Smooth muscle cell (in vitro differentiated cells): ENCODE results near the gene PSMD13. TPM values are rescaled to one million over a fixed set of nuclear protein-coding genes. Genes with fewer than 3 reads are reported as not detected.
"Not testable (repeated sequence)": the region's sequence is repeated elsewhere in the genome, so short reads cannot be mapped to it uniquely, and the experiment has no call there.

Experiments used
- DNase-seq: peaks from one replicate; lab custom pipeline; 2025; ENCODE audit not compliant: unreplicated experiment; lab: John Stamatoyannopoulos, UW
- H2AFZ ChIP-seq: fragments of 200-600 bp; sonication (generic); 2 replicates; pipeline ENCODE4 v1.6.0; 2016; ENCODE audit warnings: antibody characterized with exemption, low read depth, mild to moderate bottlenecking
- H3F3A ChIP-seq: fragments of 200-600 bp; sonication (generic); 2 replicates; pipeline ENCODE4 v1.6.0; 2017; ENCODE audit warnings: antibody characterized with exemption, low read depth
- H3K27ac ChIP-seq: fragments of 200-600 bp; sonication (generic); 2 replicates; pipeline ENCODE4 v1.5.1; 2016; ENCODE audit warnings: low read depth, mild to moderate bottlenecking
- H3K27me3 ChIP-seq: fragments of 200-600 bp; sonication (generic); 2 replicates; pipeline ENCODE4 v1.6.1; 2016; ENCODE audit warnings: low read depth, mild to moderate bottlenecking
- H3K36me3 ChIP-seq: fragments of 200-600 bp; sonication (generic); 2 replicates; pipeline ENCODE4 v1.5.1; 2016; ENCODE audit warnings: low read depth
- H3K4me1 ChIP-seq: fragments of 200-600 bp; sonication (generic); 2 replicates; pipeline ENCODE4 v1.5.1; 2016; ENCODE audit warnings: low read depth
- H3K4me2 ChIP-seq: fragments of 200-600 bp; sonication (generic); 2 replicates; pipeline ENCODE4 v1.6.0; 2016; ENCODE audit warnings: mild to moderate bottlenecking
- H3K4me3 ChIP-seq: fragments of 200-600 bp; sonication (generic); 2 replicates; pipeline ENCODE4 v1.5.1; 2016; ENCODE audit warnings: mild to moderate bottlenecking
- H3K79me2 ChIP-seq: fragments of 200-600 bp; sonication (generic); 2 replicates; pipeline ENCODE4 v1.6.0; 2016; ENCODE audit warnings: low read depth, mild to moderate bottlenecking
- H3K9ac ChIP-seq: fragments of 200-600 bp; sonication (generic); 2 replicates; pipeline ENCODE4 v1.6.0; 2016; ENCODE audit warnings: low read depth
- H3K9me3 ChIP-seq: fragments of 200-600 bp; sonication (generic); replicated peaks from 2 replicates; pipeline ENCODE4 v1.5.1; 2016; ENCODE audit warnings: low read depth
- H4K20me1 ChIP-seq: fragments of 200-600 bp; sonication (generic); 2 replicates; pipeline ENCODE4 v1.6.0; 2016; ENCODE audit warnings: low read depth
- CTCF ChIP-seq: fragments of 200-600 bp; sonication (generic); IDR thresholded peaks from 2 replicates; pipeline ENCODE4 v1.5.1; 2017; ENCODE audit warnings: borderline replicate concordance, mild to moderate bottlenecking, antibody characterized with exemption; ENCODE audit not compliant: insufficient read depth, poor library complexity, severe bottlenecking
- WGBS: methylation state at CpG from one replicate; pipeline ENCODE4 v1.1.7; 2016; ENCODE audit warnings: low lambda C conversion rate; 5-methylcytosine and 5-hydroxymethylcytosine counted together
- polyA plus RNA-seq: library from polyadenylated mRNA; unstranded; fragments of >200 nt; fragmentation: Nextera tagmentation; extraction: Ambion mirVana; gene quantifications from 2 replicates; pipeline ENCODE4 v1.2.1, GENCODE V29; 2016
- total RNA-seq: library from RNA; depleted of rRNA; stranded (reverse); fragments of >200 nt; gene quantifications from 2 replicates; pipeline ENCODE4 v1.2.3, GENCODE V29; 2014

Gene PSMD13
- total and polyA plus RNA-seq, 2 experiments from 2014 or later = 77.4 to 200 TPM

- Histone ChIP-seq H3K27me3 (no peaks in the 10 kb centered on the region), H3K9me3 (no peaks in the 10 kb centered on the region), H2AFZ (no peak overlapping the region), H3K9ac (no peak overlapping the region), H3F3A (no peaks in the 10 kb centered on the region), H4K20me1 (no peaks in the 10 kb centered on the region), H3K4me2 (no peak overlapping the region), H3K36me3 (no peaks in the 10 kb centered on the region), H3K4me1 (no peaks in the 10 kb centered on the region), H3K27ac (no peak overlapping the region), H3K79me2 (no peaks in the 10 kb centered on the region), H3K4me3 (no peak overlapping the region)
- WGBS = 92% methylated on average over 4 of the region's 4 CpGs
- no peak for TF ChIP-seq CTCF
- DNase-seq = no peak
These were observed 24.8 kb downstream of the PSMD13 start for GRCh38 chr11:261624-262023.

GRCh38 chr11:266676-267439 is 30.1 kb downstream of the PSMD13 start:
- no peak for DNase-seq
- Histone ChIP-seq H3K27me3 (no peaks in the 10 kb centered on the region), H3K9me3 (no peaks in the 10 kb centered on the region), H4K20me1 (no peaks in the 10 kb centered on the region), H3K4me3 (no peak overlapping the region), H3K9ac (no peak overlapping the region), H3K27ac (no peak overlapping the region), H3K36me3 (no peaks in the 10 kb centered on the region), H3K4me1 (no peaks in the 10 kb centered on the region), H2AFZ (no peak overlapping the region), H3F3A (no peaks in the 10 kb centered on the region), H3K79me2 (no peaks in the 10 kb centered on the region), H3K4me2 (no peak overlapping the region)
- TF ChIP-seq CTCF = no peak
- WGBS = 97% methylated on average over 4 of the region's 13 CpGs

GRCh38 chr11:267491-267994 is 30.8 kb downstream of the PSMD13 start:
- WGBS = 79% methylated on average over 12 of the region's 18 CpGs
- no peak overlapping the region for H3K4me3 ChIP-seq

DNA sequence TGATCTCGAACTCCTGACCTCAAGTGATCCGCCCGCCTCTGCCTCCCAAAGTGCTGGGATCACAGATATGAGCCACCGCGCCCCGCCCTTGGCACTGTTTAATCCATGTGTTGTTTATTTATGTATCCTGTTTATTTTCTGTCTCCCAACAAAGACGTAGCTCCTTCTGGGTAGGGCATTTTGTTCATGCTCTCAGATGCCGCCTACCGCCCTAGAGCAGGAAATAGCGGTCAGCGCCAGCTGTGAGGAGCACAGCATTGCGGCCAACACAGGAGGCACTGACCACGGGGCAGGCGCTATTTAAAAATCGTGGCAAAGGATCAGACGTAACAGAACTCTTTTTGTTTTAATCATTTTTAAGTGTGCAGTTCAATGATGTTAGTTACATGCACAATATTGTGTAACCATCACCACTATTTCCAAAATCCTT is 32.0 kb downstream of the PSMD13 start:
- H3K9me3 ChIP-seq, H3K4me3 ChIP-seq, H3K79me2 ChIP-seq, H3K9ac ChIP-seq, H3K27ac ChIP-seq, H4K20me1 ChIP-seq, H2AFZ ChIP-seq, H3K4me1 ChIP-seq, H3K36me3 ChIP-seq, H3F3A ChIP-seq, H3K27me3 ChIP-seq, H3K4me2 ChIP-seq, DNase-seq: not testable (repeated sequence)
- 88% methylated on average over 16 of the region's 16 CpGs for WGBS

More at GRCh38 chr11:267491-267994, 30.8 kb downstream of the PSMD13 start:
- Histone ChIP-seq H3K79me2 (no peaks in the 10 kb centered on the region), H3K27me3 (no peaks in the 10 kb centered on the region), H3F3A (no peaks in the 10 kb centered on the region), H3K27ac (no peak overlapping the region), H3K9ac (no peak overlapping the region), H3K9me3 (no peaks in the 10 kb centered on the region), H4K20me1 (no peaks in the 10 kb centered on the region), H3K4me1 (no peaks in the 10 kb centered on the region), H3K4me2 (no peak overlapping the region), H3K36me3 (no peaks in the 10 kb centered on the region), H2AFZ (no peak overlapping the region)
- DNase-seq = no peak
- no peak for TF ChIP-seq CTCF
